Activated B cell treated with CpG ODN at 0.5 μM for 24 hours (primary cell): ENCODE results near the gene SLC6A19. TPM values are rescaled to one million over a fixed set of nuclear protein-coding genes. Genes with fewer than 3 reads are reported as not detected.

Source experiments
- ATAC-seq: fragments of 200-7000 bp; cut with Tn5 transposase; one replicate; pipeline ENCODE4 v1.10.0; 2021; ENCODE audit warnings: low read depth, mild to moderate bottlenecking, moderate library complexity
- CTCF ChIA-PET: fragments of 350-600 bp; sonication (Branson Sonifier 250); formaldehyde crosslinking; loops from one replicate; lab custom pipeline; 2021; ENCODE audit warnings: antibody characterized with exemption; lab: Charles Lee
- POLR2A ChIA-PET: fragments of 350-600 bp; sonication (Branson Sonifier 250); formaldehyde crosslinking; loops from one replicate; lab custom pipeline; 2021; ENCODE audit warnings: antibody characterized with exemption; lab: Charles Lee
- DNase-seq: peaks from one replicate; pipeline ENCODE4 v3.0.0; 2022
- H3K27ac Mint-ChIP-seq: one replicate; pipeline ENCODE4 v1.8.0; 2020; ENCODE audit warnings: mixed read lengths
- H3K27me3 Mint-ChIP-seq: one replicate; pipeline ENCODE4 v1.8.0; 2021; ENCODE audit warnings: mixed read lengths
- H3K36me3 Mint-ChIP-seq: one replicate; pipeline ENCODE4 v1.8.0; 2021; ENCODE audit warnings: low read depth, mixed read lengths
- H3K4me1 Mint-ChIP-seq: one replicate; pipeline ENCODE4 v1.8.0; 2021; ENCODE audit warnings: mixed read lengths
- H3K4me3 Mint-ChIP-seq: one replicate; pipeline ENCODE4 v1.8.0; 2020; ENCODE audit warnings: mild to moderate bottlenecking, mixed read lengths
- H3K9me3 Mint-ChIP-seq: one replicate; pipeline ENCODE4 v1.8.0; 2020; ENCODE audit warnings: mixed read lengths
- intact Hi-C: fragments of 100-400 bp; cut with micrococcal nuclease; formaldehyde crosslinking; loops from one replicate; pipeline ENCODE4 v1.15.1; 2024
- total RNA-seq: library from RNA; stranded (reverse); gene quantifications from 2 replicates; pipeline ENCODE4 v1.2.3, GENCODE V29; 2022
- TF ChIP-seq, protein P1 (sequence below): fragments of 200-600 bp; IDR thresholded peaks from one replicate; pipeline ENCODE4 v1.8.0; 2022; ENCODE audit warnings: antibody characterized with exemption, mild to moderate bottlenecking

Gene SLC6A19
- total RNA-seq, 1 donor from 2014 or later: not detected

GRCh38 chr5:1256776-1257175, 55.4 kb downstream of the SLC6A19 start:
- CTCF ChIA-PET: no interaction called here
- ATAC-seq (no peak), DNase-seq (no peak)
- Mint-ChIP-seq H3K9me3 (no peaks in the 10 kb centered on the region), H3K36me3 (no peaks in the 10 kb centered on the region), H3K27ac (no peak overlapping the region), H3K4me1 (no peaks in the 10 kb centered on the region), H3K27me3 (no peaks in the 10 kb centered on the region), H3K4me3 (no peak overlapping the region)
- TF ChIP-seq, protein P1, sequence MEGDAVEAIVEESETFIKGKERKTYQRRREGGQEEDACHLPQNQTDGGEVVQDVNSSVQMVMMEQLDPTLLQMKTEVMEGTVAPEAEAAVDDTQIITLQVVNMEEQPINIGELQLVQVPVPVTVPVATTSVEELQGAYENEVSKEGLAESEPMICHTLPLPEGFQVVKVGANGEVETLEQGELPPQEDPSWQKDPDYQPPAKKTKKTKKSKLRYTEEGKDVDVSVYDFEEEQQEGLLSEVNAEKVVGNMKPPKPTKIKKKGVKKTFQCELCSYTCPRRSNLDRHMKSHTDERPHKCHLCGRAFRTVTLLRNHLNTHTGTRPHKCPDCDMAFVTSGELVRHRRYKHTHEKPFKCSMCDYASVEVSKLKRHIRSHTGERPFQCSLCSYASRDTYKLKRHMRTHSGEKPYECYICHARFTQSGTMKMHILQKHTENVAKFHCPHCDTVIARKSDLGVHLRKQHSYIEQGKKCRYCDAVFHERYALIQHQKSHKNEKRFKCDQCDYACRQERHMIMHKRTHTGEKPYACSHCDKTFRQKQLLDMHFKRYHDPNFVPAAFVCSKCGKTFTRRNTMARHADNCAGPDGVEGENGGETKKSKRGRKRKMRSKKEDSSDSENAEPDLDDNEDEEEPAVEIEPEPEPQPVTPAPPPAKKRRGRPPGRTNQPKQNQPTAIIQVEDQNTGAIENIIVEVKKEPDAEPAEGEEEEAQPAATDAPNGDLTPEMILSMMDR: no peak
- intact Hi-C loops: no loop called here
- POLR2A ChIA-PET: no interaction called here

GRCh38 chr5:1257363-1257762, 56.0 kb downstream of the SLC6A19 start:
- ATAC-seq: no peak
- TF ChIP-seq, protein P1: no peak
- Mint-ChIP-seq H3K36me3 (no peaks in the 10 kb centered on the region), H3K9me3 (no peaks in the 10 kb centered on the region), H3K4me3 (no peak overlapping the region), H3K27me3 (no peaks in the 10 kb centered on the region), H3K27ac (no peak overlapping the region), H3K4me1 (no peaks in the 10 kb centered on the region)
- intact Hi-C loops: no loop called here
- ChIA-PET POLR2A (no interaction called here), CTCF (no interaction called here)
- no peak for DNase-seq

DNA sequence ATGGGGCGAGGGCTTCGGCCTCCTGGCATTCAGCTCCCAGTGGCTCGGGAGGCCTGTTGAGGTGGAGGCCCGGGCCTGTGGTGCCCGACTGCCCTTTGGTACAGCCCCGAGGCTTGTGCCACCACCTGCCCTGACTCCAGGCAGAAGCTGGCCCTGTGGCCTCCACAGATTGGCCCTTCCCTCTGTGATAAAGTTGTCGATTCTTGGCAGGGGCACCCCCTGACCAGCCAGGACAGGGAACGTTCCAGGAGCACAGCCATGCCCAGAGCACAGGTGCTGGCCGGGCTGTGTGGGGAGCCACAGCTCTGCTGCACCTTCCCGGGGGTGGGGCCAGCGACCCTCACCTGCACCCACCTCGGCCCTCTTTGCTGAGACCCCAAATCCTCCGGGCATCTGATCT, 56.4 kb downstream of the SLC6A19 start:
- no peak overlapping the region for H3K27ac Mint-ChIP-seq
- no peaks in the 10 kb centered on the region for H3K27me3 Mint-ChIP-seq
- CTCF ChIA-PET: no interaction called here
- ATAC-seq (no peak), DNase-seq (no peak)
- H3K9me3 Mint-ChIP-seq: no peaks in the 10 kb centered on the region
- TF ChIP-seq, protein P1: no peak
- H3K4me1 Mint-ChIP-seq: no peaks in the 10 kb centered on the region
- intact Hi-C loops: no loop called here
- no peaks in the 10 kb centered on the region for H3K36me3 Mint-ChIP-seq
- POLR2A ChIA-PET: no interaction called here
- H3K4me3 Mint-ChIP-seq: no peak overlapping the region

DNA sequence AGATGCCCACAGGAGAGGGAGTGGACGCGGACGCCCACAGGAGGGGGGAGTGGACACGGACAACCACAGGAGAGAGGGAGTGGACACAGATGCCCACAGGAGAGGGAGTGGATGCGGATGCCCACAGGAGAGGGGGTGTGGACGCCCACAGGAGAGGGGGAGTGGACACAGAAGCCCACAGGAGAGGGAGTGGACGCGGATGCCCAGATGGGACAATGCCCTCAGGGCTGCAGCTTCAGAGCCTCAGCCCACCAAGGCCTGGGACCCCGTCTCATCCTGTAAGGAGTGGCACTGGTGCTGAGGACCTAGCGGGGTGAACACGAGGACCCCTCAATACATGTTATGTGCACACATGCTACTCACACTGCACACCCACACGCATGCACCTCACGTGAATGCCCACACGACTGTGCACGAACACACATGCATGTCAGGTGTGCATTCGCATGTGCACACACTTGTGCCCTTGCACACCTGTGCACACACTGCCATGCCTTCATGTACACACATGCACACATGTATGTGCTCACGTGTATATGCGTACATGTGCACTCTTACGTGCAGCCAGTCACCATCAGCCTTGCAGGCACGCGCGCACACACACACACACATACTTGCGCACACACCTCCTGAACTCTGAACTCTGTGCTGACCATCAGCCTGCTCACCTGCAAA, 58.5 kb downstream of the SLC6A19 start:
- DNase-seq (no peak), ATAC-seq (no peak)
- no peaks in the 10 kb centered on the region for H3K36me3 Mint-ChIP-seq
- TF ChIP-seq, protein P1: no peak
- POLR2A ChIA-PET: no interaction called here
- CTCF ChIA-PET: no interaction called here
- no peaks in the 10 kb centered on the region for H3K4me1 Mint-ChIP-seq
- H3K4me3 Mint-ChIP-seq: no peak overlapping the region
- H3K9me3 Mint-ChIP-seq: no peaks in the 10 kb centered on the region
- no peaks in the 10 kb centered on the region for H3K27me3 Mint-ChIP-seq
- no peak overlapping the region for H3K27ac Mint-ChIP-seq
- intact Hi-C loops: no loop called here

DNA sequence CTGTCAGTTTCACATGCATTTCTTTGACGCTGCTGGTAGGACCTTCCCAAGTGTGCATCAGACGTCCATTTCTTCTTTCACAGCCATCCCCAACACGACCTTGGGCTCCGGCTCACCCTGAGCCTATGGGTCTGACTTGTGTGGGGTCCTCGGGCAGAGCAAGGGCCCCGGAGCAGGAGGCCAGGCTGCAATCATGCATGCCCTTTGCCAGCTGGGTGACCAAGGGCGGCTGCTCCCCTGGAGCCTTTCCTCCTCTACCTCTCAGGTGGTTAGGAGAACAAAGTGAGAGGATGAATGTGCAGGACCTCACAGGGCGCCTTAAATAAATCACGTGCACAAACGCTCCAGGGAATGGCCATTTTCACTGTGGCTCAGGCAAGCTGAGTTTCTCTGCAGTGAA, 60.2 kb downstream of the SLC6A19 start:
- intact Hi-C loops: no loop called here
- no peaks in the 10 kb centered on the region for H3K36me3 Mint-ChIP-seq

More for the DNA sequence above, 60.2 kb downstream of the SLC6A19 start:
- Mint-ChIP-seq H3K27ac (no peak overlapping the region), H3K27me3 (no peaks in the 10 kb centered on the region), H3K4me3 (no peak overlapping the region), H3K9me3 (no peaks in the 10 kb centered on the region), H3K4me1 (no peaks in the 10 kb centered on the region)
- ATAC-seq (no peak), DNase-seq (no peak)
- TF ChIP-seq, protein P1: no peak
- ChIA-PET POLR2A (no interaction called here), CTCF (no interaction called here)
